ENCODE data around the gene MEOX2. TPM values are rescaled to one million over a fixed set of nuclear protein-coding genes. Genes with fewer than 3 reads are reported as not detected.

MEOX2 gene
- total RNA-seq, 2 experiments from 2014 or later = not detected

GRCh38 chr7:15687546-15688278 is 1.2 kb upstream of the MEOX2 start:
- CTCF ChIA-PET = interaction anchor here (1.2 kb wide), 1 partner anchor 11 kb away, joined by 4 read pairs; no protein-coding TSS in a partner anchor
- Mint-ChIP-seq H3K27ac (no peak overlapping the region), H3K4me1 (ENCODE audit: low read depth) (no peaks in the 10 kb centered on the region), H3K4me3 (no peak overlapping the region), H3K36me3 (ENCODE audit: low read depth) (no peaks in the 10 kb centered on the region), H3K27me3 (ENCODE audit: low read depth) (peaks cover 42% of the 10 kb centered on the region), H3K9me3 (no peaks in the 10 kb centered on the region)
- intact Hi-C loops (cut with micrococcal nuclease) = no loop called here
- DNase-seq = no peak

GRCh38 chr7:15686957-15687545 is 568 bp upstream of the MEOX2 start:
- peaks cover 42% of the 10 kb centered on the region for H3K27me3 Mint-ChIP-seq (ENCODE audit: low read depth)
- H3K27ac Mint-ChIP-seq = no peak overlapping the region
- DNase-seq = no peak
- CTCF ChIA-PET = interaction anchor here (1.2 kb wide), 1 partner anchor 11 kb away, joined by 4 read pairs; no protein-coding TSS in a partner anchor
- H3K4me3 Mint-ChIP-seq = no peak overlapping the region
- no peaks in the 10 kb centered on the region for H3K36me3 Mint-ChIP-seq (ENCODE audit: low read depth)
- no peaks in the 10 kb centered on the region for H3K9me3 Mint-ChIP-seq
- intact Hi-C loops (cut with micrococcal nuclease) = no loop called here
- no peaks in the 10 kb centered on the region for H3K4me1 Mint-ChIP-seq (ENCODE audit: low read depth)

- Mint-ChIP-seq H3K4me3 (no peak overlapping the region), H3K36me3 (ENCODE audit: low read depth) (no peaks in the 10 kb centered on the region), H3K27me3 (ENCODE audit: low read depth) (peaks cover 42% of the 10 kb centered on the region), H3K9me3 (no peaks in the 10 kb centered on the region), H3K27ac (no peak overlapping the region), H3K4me1 (ENCODE audit: low read depth) (no peaks in the 10 kb centered on the region)
- intact Hi-C loops (cut with micrococcal nuclease) = no loop called here
- CTCF ChIA-PET = no interaction called here
- DNase-seq = no peak
Observed at GRCh38 chr7:15685358-15686294, 857 bp downstream of the MEOX2 start.

GRCh38 chr7:15684871-15685270 is 1.6 kb downstream of the MEOX2 start:
- H3K27me3 Mint-ChIP-seq (ENCODE audit: low read depth) = peaks cover 42% of the 10 kb centered on the region
- no peaks in the 10 kb centered on the region for H3K9me3 Mint-ChIP-seq
- CTCF ChIA-PET = interaction anchor here (0.6 kb wide), 1 partner anchor 826 kb away, joined by 3 read pairs; no protein-coding TSS in a partner anchor
- no peaks in the 10 kb centered on the region for H3K36me3 Mint-ChIP-seq (ENCODE audit: low read depth)
- intact Hi-C loops (cut with micrococcal nuclease) = no loop called here
- H3K27ac Mint-ChIP-seq = no peak overlapping the region
- H3K4me1 Mint-ChIP-seq (ENCODE audit: low read depth) = no peaks in the 10 kb centered on the region
- DNase-seq = no peak
- no peak overlapping the region for H3K4me3 Mint-ChIP-seq

- Mint-ChIP-seq H3K4me3 (no peak overlapping the region), H3K9me3 (no peaks in the 10 kb centered on the region), H3K36me3 (ENCODE audit: low read depth) (no peaks in the 10 kb centered on the region), H3K27me3 (ENCODE audit: low read depth) (peaks cover 42% of the 10 kb centered on the region), H3K27ac (no peak overlapping the region), H3K4me1 (ENCODE audit: low read depth) (no peaks in the 10 kb centered on the region)
- CTCF ChIA-PET = interaction anchor here (0.6 kb wide), 1 partner anchor 825 kb away, joined by 3 read pairs; no protein-coding TSS in a partner anchor
- no peak for DNase-seq
- intact Hi-C loops (cut with micrococcal nuclease) = no loop called here
Observed at GRCh38 chr7:15684111-15684800, 2.2 kb downstream of the MEOX2 start.

- H3K36me3 Mint-ChIP-seq (ENCODE audit: low read depth) = no peaks in the 10 kb centered on the region
- DNase-seq = no peak
Observed at GRCh38 chr7:15682751-15683245, 3.7 kb downstream of the MEOX2 start.

GRCh38 chr7:15682111-15682510 is 4.4 kb downstream of the MEOX2 start:
- no peak overlapping the region for H3K27ac Mint-ChIP-seq
- intact Hi-C loops (cut with micrococcal nuclease) = no loop called here
- CTCF ChIA-PET = no interaction called here
- no peak overlapping the region for H3K4me3 Mint-ChIP-seq
- DNase-seq = no peak
- no peaks in the 10 kb centered on the region for H3K36me3 Mint-ChIP-seq (ENCODE audit: low read depth)
- H3K27me3 Mint-ChIP-seq (ENCODE audit: low read depth) = peaks cover 25% of the 10 kb centered on the region
- H3K9me3 Mint-ChIP-seq = no peaks in the 10 kb centered on the region
- H3K4me1 Mint-ChIP-seq (ENCODE audit: low read depth) = no peaks in the 10 kb centered on the region

More at GRCh38 chr7:15682751-15683245, 3.7 kb downstream of the MEOX2 start:
- intact Hi-C loops (cut with micrococcal nuclease) = no loop called here
- Mint-ChIP-seq H3K27ac (no peak overlapping the region), H3K4me1 (ENCODE audit: low read depth) (no peaks in the 10 kb centered on the region), H3K27me3 (ENCODE audit: low read depth) (peaks cover 31% of the 10 kb centered on the region), H3K4me3 (no peak overlapping the region), H3K9me3 (no peaks in the 10 kb centered on the region)
- CTCF ChIA-PET = no interaction called here

- no peak for DNase-seq
- peaks cover 20% of the 10 kb centered on the region for H3K27me3 Mint-ChIP-seq (ENCODE audit: low read depth)
- no peaks in the 10 kb centered on the region for H3K36me3 Mint-ChIP-seq (ENCODE audit: low read depth)
- H3K4me1 Mint-ChIP-seq (ENCODE audit: low read depth) = no peaks in the 10 kb centered on the region
- CTCF ChIA-PET = no interaction called here
- intact Hi-C loops (cut with micrococcal nuclease) = no loop called here
- H3K27ac Mint-ChIP-seq = no peak overlapping the region
- no peak overlapping the region for H3K4me3 Mint-ChIP-seq
- H3K9me3 Mint-ChIP-seq = peaks cover 1% of the 10 kb centered on the region
Observed at GRCh38 chr7:15681631-15682030, 4.9 kb downstream of the MEOX2 start.

GRCh38 chr7:15681186-15681585 is 5.3 kb downstream of the MEOX2 start:
- Mint-ChIP-seq H3K4me1 (ENCODE audit: low read depth) (no peaks in the 10 kb centered on the region), H3K27ac (no peak overlapping the region), H3K9me3 (peaks cover 1% of the 10 kb centered on the region), H3K36me3 (ENCODE audit: low read depth) (no peaks in the 10 kb centered on the region), H3K27me3 (ENCODE audit: low read depth) (peaks cover 16% of the 10 kb centered on the region), H3K4me3 (no peak overlapping the region)
- intact Hi-C loops (cut with micrococcal nuclease) = no loop called here
- DNase-seq = no peak
- CTCF ChIA-PET = no interaction called here

- DNase-seq = no peak
- Mint-ChIP-seq H3K27me3 (ENCODE audit: low read depth) (peaks cover 9% of the 10 kb centered on the region), H3K36me3 (ENCODE audit: low read depth) (no peaks in the 10 kb centered on the region), H3K4me1 (ENCODE audit: low read depth) (no peaks in the 10 kb centered on the region), H3K4me3 (no peak overlapping the region), H3K27ac (no peak overlapping the region), H3K9me3 (peaks cover 1% of the 10 kb centered on the region)
- intact Hi-C loops (cut with micrococcal nuclease) = no loop called here
- CTCF ChIA-PET = no interaction called here
Observed at GRCh38 chr7:15680446-15680845, 6.0 kb downstream of the MEOX2 start.

- DNase-seq = no peak
- no peaks in the 10 kb centered on the region for H3K4me1 Mint-ChIP-seq (ENCODE audit: low read depth)
- H3K36me3 Mint-ChIP-seq (ENCODE audit: low read depth) = no peaks in the 10 kb centered on the region
- intact Hi-C loops (cut with micrococcal nuclease) = no loop called here
- CTCF ChIA-PET = no interaction called here
- peaks cover 1% of the 10 kb centered on the region for H3K9me3 Mint-ChIP-seq
- H3K27me3 Mint-ChIP-seq (ENCODE audit: low read depth) = peaks cover 2% of the 10 kb centered on the region
- no peak overlapping the region for H3K27ac Mint-ChIP-seq
- no peak overlapping the region for H3K4me3 Mint-ChIP-seq
Observed at GRCh38 chr7:15679306-15679705, 7.2 kb downstream of the MEOX2 start.

GRCh38 chr7:15678653-15679052 is 7.8 kb downstream of the MEOX2 start:
- no peaks in the 10 kb centered on the region for H3K36me3 Mint-ChIP-seq (ENCODE audit: low read depth)
- no peak for DNase-seq
- H3K27ac Mint-ChIP-seq = no peak overlapping the region
- H3K4me1 Mint-ChIP-seq (ENCODE audit: low read depth) = no peaks in the 10 kb centered on the region
- intact Hi-C loops (cut with micrococcal nuclease) = no loop called here
- CTCF ChIA-PET = no interaction called here
- H3K4me3 Mint-ChIP-seq = no peak overlapping the region
- no peaks in the 10 kb centered on the region for H3K27me3 Mint-ChIP-seq (ENCODE audit: low read depth)
- peaks cover 3% of the 10 kb centered on the region for H3K9me3 Mint-ChIP-seq

Measured in activated naive CD4-positive, alpha-beta T cell treated with anti-CD3 and anti-CD28 coated beads for 36 hours (primary cell).